T-cell (primary cell): ENCODE data around the gene LGI1. TPM values are rescaled to one million over a fixed set of nuclear protein-coding genes. Genes with fewer than 3 reads are reported as not detected.

Experiments
- ATAC-seq, 4 experiments: fragments of 200-7000 bp in 3 of 4; fragments of 150-1000 bp in 1 of 4; cut with Tn5 transposase; replicated peaks in 1 of 4; 1 replicate in 3 of 4; 2 replicates in 1 of 4; pipeline ENCODE4 v1.10.0; 2021; ENCODE audit warnings: moderate library complexity in 3 of 4, mild to moderate bottlenecking in 2 of 4, moderate number of reproducible peaks in 1 of 4
- CTCF ChIA-PET, 2 donors: fragments of 300-600 bp; sonication (Branson Sonifier 250); formaldehyde crosslinking; loops; one replicate each; lab custom pipeline; 2022; ENCODE audit warnings: antibody characterized with exemption in 2 of 2; lab: Charles Lee
- POLR2A ChIA-PET, 2 donors: fragments of 300-600 bp; sonication (Branson Sonifier 250); formaldehyde crosslinking; loops; one replicate each; lab custom pipeline; 2022; ENCODE audit warnings: antibody characterized with exemption in 2 of 2; lab: Charles Lee
- DNase-seq, 35 experiments: peaks; one replicate each; pipeline versions ENCODE4 v3.0.0 to v3.0.0-alpha.2; 2013 to 2023
- H3K27ac ChIP-seq: one replicate; pipeline ENCODE4 v1.5.1; 2013; ENCODE audit warnings: low read length
- H3K27me3 ChIP-seq, 2 experiments: replicated peaks in 1 of 2; 1 replicate in 1 of 2; 2 replicates in 1 of 2; pipeline versions ENCODE4 v1.6.1 to v1.7.0; 2013; ENCODE audit warnings: low read length in 1 of 2, mixed read lengths in 1 of 2; ENCODE audit not compliant: control insufficient read depth in 2 of 2, insufficient read depth in 2 of 2; ENCODE audit errors: extremely low read depth in 1 of 2
- H3K36me3 ChIP-seq, 2 donors: 1 replicate in 1 of 2; 2 replicates in 1 of 2; pipeline versions ENCODE4 v1.6.1 to v1.7.0; 2013; ENCODE audit warnings: low read length in 1 of 2; ENCODE audit not compliant: control insufficient read depth in 2 of 2, insufficient read depth in 1 of 2; ENCODE audit errors: extremely low read depth in 1 of 2
- H3K4me1 ChIP-seq, 2 experiments: 1 replicate in 1 of 2; 2 replicates in 1 of 2; pipeline versions ENCODE4 v1.6.1 to v1.7.0; 2013; ENCODE audit warnings: low read length in 2 of 2, mixed read lengths in 1 of 2; ENCODE audit not compliant: insufficient read depth in 2 of 2, control insufficient read depth in 1 of 2; ENCODE audit errors: extremely low read depth in 1 of 2
- H3K4me3 ChIP-seq, 2 donors: 1 replicate in 1 of 2; 2 replicates in 1 of 2; pipeline versions ENCODE4 v1.5.1 to v1.7.0; 2013; ENCODE audit warnings: mild to moderate bottlenecking in 2 of 2, low read length in 1 of 2, moderate library complexity in 1 of 2; ENCODE audit not compliant: control insufficient read depth in 1 of 2; ENCODE audit errors: extremely low read depth in 1 of 2
- H3K9me3 ChIP-seq: 2 replicates; pipeline ENCODE4 v1.7.0; 2013
- H3K27ac Mint-ChIP-seq, 2 donors: one replicate each; pipeline ENCODE4 v1.8.0; 2020 to 2021; ENCODE audit warnings: mild to moderate bottlenecking in 2 of 2, mixed read lengths in 2 of 2
- H3K27me3 Mint-ChIP-seq, 2 donors: one replicate each; pipeline ENCODE4 v1.8.0; 2021 to 2022; ENCODE audit warnings: mixed read lengths in 2 of 2
- H3K36me3 Mint-ChIP-seq: one replicate; pipeline ENCODE4 v1.8.0; 2021; ENCODE audit warnings: mixed read lengths
- H3K4me1 Mint-ChIP-seq, 3 donors: one replicate each; pipeline ENCODE4 v1.8.0; 2020 to 2022; ENCODE audit warnings: mixed read lengths in 3 of 3, mild to moderate bottlenecking in 1 of 3
- H3K4me3 Mint-ChIP-seq, 3 donors: one replicate each; pipeline ENCODE4 v1.8.0; 2020 to 2022; ENCODE audit warnings: mild to moderate bottlenecking in 3 of 3, mixed read lengths in 3 of 3, moderate library complexity in 3 of 3
- H3K9me3 Mint-ChIP-seq, 3 donors: one replicate each; pipeline ENCODE4 v1.8.0; 2020 to 2022; ENCODE audit warnings: mixed read lengths in 3 of 3
- WGBS: methylation state at CpG from one replicate; pipeline ENCODE4 v1.1.5; 2013; ENCODE audit warnings: missing lambda C conversion rate; ENCODE audit not compliant: insufficient coverage; 5-methylcytosine and 5-hydroxymethylcytosine counted together
- total RNA-seq, 35 experiments: library from RNA in 6 of 35; stranded (reverse) in 6 of 35; fragments of 120-200 nt in 1 of 35; gene quantifications; one replicate each; pipeline versions ENCODE4 v1.2.1 to v1.2.4 and lab custom pipeline; 2013 to 2026

Gene LGI1
- total RNA-seq (not detected), total RNA-seq (lab: John Stamatoyannopoulos, UW) (0 to 0.06 (median 0) reads per million in 29 experiments)
- total RNA-seq (2013): not detected

DNA sequence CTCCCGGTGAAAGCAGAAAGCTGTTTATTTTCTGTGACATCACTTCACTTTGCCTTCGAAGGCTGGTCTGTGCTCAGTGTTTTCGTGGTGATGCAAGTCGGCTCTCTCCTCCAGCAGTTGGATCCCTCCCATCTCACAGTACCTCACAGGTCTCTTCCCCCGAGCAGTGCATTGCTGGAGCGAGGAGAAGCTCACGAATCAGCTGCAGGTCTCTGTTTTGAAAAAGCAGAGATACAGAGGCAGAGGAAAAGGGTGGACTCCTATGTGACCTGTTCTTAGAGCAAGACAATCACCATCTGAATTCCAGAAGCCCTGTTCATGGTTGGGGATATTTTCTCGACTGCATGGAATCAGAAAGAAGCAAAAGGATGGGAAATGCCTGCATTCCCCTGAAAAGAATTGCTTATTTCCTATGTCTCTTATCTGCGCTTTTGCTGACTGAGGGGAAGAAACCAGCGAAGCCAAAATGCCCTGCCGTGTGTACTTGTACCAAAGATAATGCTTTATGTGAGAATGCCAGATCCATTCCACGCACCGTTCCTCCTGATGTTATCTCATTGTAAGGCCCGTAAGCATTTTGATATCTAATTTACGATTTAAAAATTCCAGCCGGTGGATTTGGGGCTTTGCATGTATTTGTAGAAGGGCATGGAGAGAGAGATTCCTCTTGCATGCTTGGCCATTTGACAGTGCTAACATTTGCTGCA, at the start of gene LGI1:
TSS of gene LGI1 (plus strand) at position 136 of the 707 bp plus-strand sequence. CDS start at position 345, 209 bp downstream.
- Mint-ChIP-seq H3K27me3 (peaks cover 42 to 46% of the 10 kb centered on the region in 2 donors), H3K9me3 (no peaks in the 10 kb centered on the region), H3K36me3 (no peaks in the 10 kb centered on the region), H3K4me1 (peaks cover 6 to 8% (median 8%) of the 10 kb centered on the region in 3 donors), H3K27ac (no peak within 1 kb of the TSS), H3K4me3 (no peak within 1 kb of the TSS)
- Histone ChIP-seq H3K4me3 (no peak within 1 kb of the TSS), H3K27me3 (peaks cover 10 to 15% of the 10 kb centered on the region in 2 experiments), H3K9me3 (no peaks in the 10 kb centered on the region), H3K36me3 (no peaks in the 10 kb centered on the region), H3K27ac (no peak within 1 kb of the TSS), H3K4me1 (no peaks in the 10 kb centered on the region)
- POLR2A ChIA-PET: no interaction called here
- no peak for DNase-seq
- CTCF ChIA-PET: no interaction called here
- no peak for ATAC-seq
- 25% methylated on average over 9 of the region's 16 CpGs for WGBS

DNA sequence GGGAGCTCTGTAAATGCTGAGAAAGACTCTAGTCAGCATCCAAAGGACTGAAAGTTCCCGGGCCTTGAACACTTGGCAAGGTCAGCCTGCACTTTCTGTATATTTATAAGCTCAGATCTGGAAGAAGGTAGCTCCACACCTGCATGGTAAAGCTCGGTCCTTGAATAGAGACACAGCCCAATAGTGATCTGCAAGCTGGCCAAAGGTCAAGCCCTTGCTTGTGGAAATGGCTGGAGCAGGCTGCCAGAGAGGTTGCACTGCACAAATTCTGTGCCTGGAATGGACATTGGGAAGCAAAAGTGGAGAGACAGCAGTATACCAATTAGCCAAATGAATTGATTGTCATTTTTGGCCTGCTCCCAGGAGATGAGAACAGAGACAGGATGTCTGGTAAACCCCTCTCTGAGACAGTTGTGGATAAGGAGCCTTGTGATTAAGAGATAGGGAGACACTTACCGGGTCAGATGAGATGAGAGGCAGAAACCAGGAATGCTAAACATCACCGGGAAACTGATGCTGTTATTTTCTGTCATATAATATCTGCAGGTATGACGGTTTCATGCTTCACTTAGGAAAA, 47.3 kb upstream of the LGI1 start:
- Histone ChIP-seq H3K9me3 (no peaks in the 10 kb centered on the region), H3K27ac (no peak overlapping the region), H3K4me1 (no peaks in the 10 kb centered on the region), H3K36me3 (no peaks in the 10 kb centered on the region), H3K4me3 (no peak overlapping the region), H3K27me3 (peaks cover 0 to 2% of the 10 kb centered on the region in 2 experiments)
- CTCF ChIA-PET: interaction anchor here in 1 of 2 donors (0.7 kb wide), 1 partner anchor 12 kb away, joined by 3 read pairs; no protein-coding TSS in a partner anchor
- POLR2A ChIA-PET: no interaction called here
- ATAC-seq (no peak), DNase-seq (no peak)
- H3K9me3 Mint-ChIP-seq: no peaks in the 10 kb centered on the region
- peaks cover 3 to 6% of the 10 kb centered on the region in 2 donors for H3K27me3 Mint-ChIP-seq
- WGBS: 70% methylated on average over 2 of the region's 5 CpGs
- H3K4me1 Mint-ChIP-seq: peaks cover 0 to 2% (median 0%) of the 10 kb centered on the region in 3 donors
- no peaks in the 10 kb centered on the region for H3K36me3 Mint-ChIP-seq
- no peak overlapping the region for H3K27ac Mint-ChIP-seq
- no peak overlapping the region for H3K4me3 Mint-ChIP-seq

DNA sequence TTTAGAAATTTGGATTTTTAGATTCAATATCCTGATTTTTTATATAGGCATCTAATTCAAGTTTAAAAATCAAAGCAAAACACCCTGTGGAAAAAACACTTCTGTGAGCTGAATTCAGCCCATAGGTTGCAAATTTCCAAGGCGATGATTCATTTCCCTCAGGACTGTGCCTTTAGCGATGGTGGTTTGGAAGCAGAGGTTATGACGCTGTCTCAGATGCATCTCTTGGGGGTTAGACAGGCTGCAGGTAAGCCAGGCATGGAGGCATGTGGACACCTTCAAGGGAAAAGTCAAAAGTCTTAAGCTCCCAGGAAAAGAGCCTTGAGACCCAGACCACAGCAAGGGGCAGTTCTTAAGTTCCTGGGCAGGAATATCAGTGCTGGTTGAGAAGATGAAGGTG, 45.8 kb upstream of the LGI1 start:
- no peaks in the 10 kb centered on the region for H3K4me1 ChIP-seq
- WGBS: 80% methylated on average over 1 of the region's 3 CpGs
- CTCF ChIA-PET: no interaction called here
- POLR2A ChIA-PET: interaction anchor here in 1 of 2 donors (0.8 kb wide), 1 partner anchor 9 kb away, joined by 3 read pairs; no protein-coding TSS in a partner anchor
- H3K4me3 ChIP-seq: no peak overlapping the region
- Mint-ChIP-seq H3K4me1 (peaks cover 0 to 2% (median 0%) of the 10 kb centered on the region in 3 donors), H3K36me3 (no peaks in the 10 kb centered on the region), H3K27me3 (peaks cover 3 to 11% of the 10 kb centered on the region in 2 donors), H3K4me3 (no peak overlapping the region), H3K27ac (no peak overlapping the region), H3K9me3 (no peaks in the 10 kb centered on the region)
- ATAC-seq: no peak
- H3K27me3 ChIP-seq: peaks cover 2% of the 10 kb centered on the region in 2 experiments
- no peaks in the 10 kb centered on the region for H3K36me3 ChIP-seq
- no peak for DNase-seq
- H3K27ac ChIP-seq: no peak overlapping the region
- no peaks in the 10 kb centered on the region for H3K9me3 ChIP-seq

DNA sequence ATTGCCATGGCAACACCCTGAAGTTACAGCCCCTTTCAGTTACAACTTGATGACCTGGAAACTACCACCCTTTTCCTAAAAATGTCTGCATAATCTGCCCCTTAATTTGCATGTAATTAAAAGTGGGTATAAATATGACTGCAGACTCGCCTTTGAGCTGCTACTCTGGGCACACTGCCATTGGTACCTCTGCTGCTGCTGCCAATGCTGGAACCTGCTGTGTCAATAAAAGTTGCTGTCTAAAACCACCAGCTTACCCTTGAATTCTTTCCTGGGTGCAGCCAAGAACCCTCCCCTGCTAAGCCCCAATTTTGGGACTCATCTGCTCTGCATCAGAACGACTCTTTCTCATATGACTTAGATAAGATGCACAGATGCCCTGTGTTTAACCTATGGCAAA, 45.1 kb upstream of the LGI1 start:
- H3K4me1 ChIP-seq: no peaks in the 10 kb centered on the region
- H3K4me3 Mint-ChIP-seq: no peak overlapping the region
- H3K4me1 Mint-ChIP-seq: no peaks in the 10 kb centered on the region
- no peaks in the 10 kb centered on the region for H3K9me3 Mint-ChIP-seq
- WGBS: 69% methylated on average over 1 of the region's 2 CpGs
- ATAC-seq (no peak), DNase-seq (no peak)
- peaks cover 3 to 11% of the 10 kb centered on the region in 2 donors for H3K27me3 Mint-ChIP-seq
- ChIA-PET CTCF (no interaction called here), POLR2A (no interaction called here)
- no peaks in the 10 kb centered on the region for H3K36me3 ChIP-seq
- no peak overlapping the region for H3K27ac Mint-ChIP-seq
- H3K4me3 ChIP-seq: no peak overlapping the region
- peaks cover 2% of the 10 kb centered on the region in 2 experiments for H3K27me3 ChIP-seq
- no peaks in the 10 kb centered on the region for H3K36me3 Mint-ChIP-seq
- no peaks in the 10 kb centered on the region for H3K9me3 ChIP-seq
- H3K27ac ChIP-seq: no peak overlapping the region

DNA sequence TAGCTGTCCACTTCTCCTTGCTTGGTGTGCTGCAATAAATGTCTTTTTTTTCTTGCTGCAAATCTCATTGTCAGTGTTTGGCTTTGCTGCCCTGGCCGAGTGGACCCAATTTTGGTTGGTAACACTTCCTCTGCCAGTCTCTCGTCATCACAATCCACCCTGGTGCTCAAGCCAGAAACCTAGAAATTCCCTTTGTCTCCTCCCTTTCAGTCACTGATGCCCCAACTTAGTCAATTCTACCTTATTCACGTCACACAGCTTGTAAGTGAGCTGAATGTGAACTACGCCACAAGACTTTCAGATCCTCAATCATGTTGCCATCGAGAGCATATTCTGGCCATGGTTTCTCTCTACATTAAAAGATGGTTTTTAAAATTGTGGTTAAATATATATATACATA, 42.4 kb upstream of the LGI1 start:
- POLR2A ChIA-PET: no interaction called here

DNA sequence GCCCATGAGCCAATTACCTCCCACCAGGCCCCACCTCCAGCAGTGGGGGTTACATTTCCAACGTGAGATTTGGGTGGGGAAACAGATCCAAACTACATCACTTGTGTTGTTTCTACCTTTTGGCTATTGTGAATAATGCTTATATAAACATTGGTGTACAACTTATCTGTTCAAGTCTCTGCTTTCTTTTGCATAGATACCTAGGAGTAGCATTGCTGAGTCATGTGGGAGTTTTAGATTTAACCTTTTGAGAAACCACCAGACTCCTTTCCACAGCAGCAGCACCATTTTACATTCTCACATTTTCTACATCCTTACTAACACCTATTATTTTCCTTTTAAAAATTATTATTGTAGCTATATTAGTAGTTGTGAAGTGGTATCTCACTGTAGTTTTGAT, 41.0 kb upstream of the LGI1 start:
- no peak overlapping the region for H3K27ac Mint-ChIP-seq

More for the DNA sequence above, 42.4 kb upstream of the LGI1 start:
- Histone ChIP-seq H3K36me3 (no peaks in the 10 kb centered on the region), H3K4me1 (no peaks in the 10 kb centered on the region), H3K9me3 (no peaks in the 10 kb centered on the region), H3K4me3 (no peak overlapping the region), H3K27me3 (peaks cover 2 to 10% of the 10 kb centered on the region in 2 experiments), H3K27ac (no peak overlapping the region)
- DNase-seq: no peak
- CTCF ChIA-PET: interaction anchor here in 1 of 2 donors (0.5 kb wide), 1 partner anchor 8 kb away, joined by 3 read pairs; no protein-coding TSS in a partner anchor
- no peak overlapping the region for H3K4me3 Mint-ChIP-seq
- ATAC-seq: no peak
- peaks cover 9 to 23% of the 10 kb centered on the region in 2 donors for H3K27me3 Mint-ChIP-seq
- H3K27ac Mint-ChIP-seq: no peak overlapping the region
- no peaks in the 10 kb centered on the region for H3K36me3 Mint-ChIP-seq
- no peaks in the 10 kb centered on the region for H3K9me3 Mint-ChIP-seq
- WGBS: 56% methylated on average over 2 of the region's 5 CpGs
- H3K4me1 Mint-ChIP-seq: no peaks in the 10 kb centered on the region

More for the DNA sequence above, 41.0 kb upstream of the LGI1 start:
- no peaks in the 10 kb centered on the region for H3K9me3 ChIP-seq
- H3K4me1 ChIP-seq: no peaks in the 10 kb centered on the region
- no CpG with 5 or more reads among the region's 1 CpG for WGBS
- peaks cover 2 to 10% of the 10 kb centered on the region in 2 experiments for H3K27me3 ChIP-seq
- Mint-ChIP-seq H3K4me1 (no peaks in the 10 kb centered on the region), H3K36me3 (no peaks in the 10 kb centered on the region), H3K4me3 (no peak overlapping the region), H3K9me3 (no peaks in the 10 kb centered on the region), H3K27me3 (peaks cover 16 to 28% of the 10 kb centered on the region in 2 donors)
- ATAC-seq (no peak), DNase-seq (no peak)
- no peaks in the 10 kb centered on the region for H3K36me3 ChIP-seq
- H3K4me3 ChIP-seq: no peak overlapping the region
- POLR2A ChIA-PET: no interaction called here
- CTCF ChIA-PET: no interaction called here
- no peak overlapping the region for H3K27ac ChIP-seq
